ENCODE measurements around the gene ANXA11.
"Not testable (repeated sequence)": the region's sequence is repeated elsewhere in the genome, so short reads cannot be mapped to it uniquely, and the experiment has no call there.

Gene ANXA11

GRCh38 chr10:80149123-80149522, 56.2 kb downstream of the ANXA11 start:
- peaks cover 11% of the 10 kb centered on the region for H3K27me3 ChIP-seq (ENCODE audit: control insufficient read depth, low read length)
- no peaks in the 10 kb centered on the region for H3K79me2 ChIP-seq (ENCODE audit: control insufficient read depth, low read length)
- no peak overlapping the region for H3K4me2 ChIP-seq (ENCODE audit: low read length)
- no peaks in the 10 kb centered on the region for H3K9me3 ChIP-seq (ENCODE audit: control insufficient read depth, insufficient read depth, low read length)
- no peaks in the 10 kb centered on the region for H4K20me1 ChIP-seq (ENCODE audit: control insufficient read depth, insufficient read depth, low read depth, low read length)
- H3K27ac ChIP-seq (ENCODE audit: low read depth, low read length), result no peak overlapping the region
- H3K36me3 ChIP-seq (ENCODE audit: control insufficient read depth, low read length), result no peaks in the 10 kb centered on the region
- H3F3A ChIP-seq (ENCODE audit: control insufficient read depth, insufficient read depth), result peaks cover 8% of the 10 kb centered on the region
- H3K4me3 ChIP-seq (ENCODE audit: low read length), result no peak overlapping the region
- TF ChIP-seq, protein P1, sequence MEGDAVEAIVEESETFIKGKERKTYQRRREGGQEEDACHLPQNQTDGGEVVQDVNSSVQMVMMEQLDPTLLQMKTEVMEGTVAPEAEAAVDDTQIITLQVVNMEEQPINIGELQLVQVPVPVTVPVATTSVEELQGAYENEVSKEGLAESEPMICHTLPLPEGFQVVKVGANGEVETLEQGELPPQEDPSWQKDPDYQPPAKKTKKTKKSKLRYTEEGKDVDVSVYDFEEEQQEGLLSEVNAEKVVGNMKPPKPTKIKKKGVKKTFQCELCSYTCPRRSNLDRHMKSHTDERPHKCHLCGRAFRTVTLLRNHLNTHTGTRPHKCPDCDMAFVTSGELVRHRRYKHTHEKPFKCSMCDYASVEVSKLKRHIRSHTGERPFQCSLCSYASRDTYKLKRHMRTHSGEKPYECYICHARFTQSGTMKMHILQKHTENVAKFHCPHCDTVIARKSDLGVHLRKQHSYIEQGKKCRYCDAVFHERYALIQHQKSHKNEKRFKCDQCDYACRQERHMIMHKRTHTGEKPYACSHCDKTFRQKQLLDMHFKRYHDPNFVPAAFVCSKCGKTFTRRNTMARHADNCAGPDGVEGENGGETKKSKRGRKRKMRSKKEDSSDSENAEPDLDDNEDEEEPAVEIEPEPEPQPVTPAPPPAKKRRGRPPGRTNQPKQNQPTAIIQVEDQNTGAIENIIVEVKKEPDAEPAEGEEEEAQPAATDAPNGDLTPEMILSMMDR (IDR thresholded peaks at IDR 0.05; ENCODE audit: low read depth, low read length, poor library complexity, severe bottlenecking), result no peak
- no peak for TF ChIP-seq EZH2phosphoT487 (IDR thresholded peaks at IDR 0.05; ENCODE audit: borderline replicate concordance, low read length)
- H3K4me1 ChIP-seq (ENCODE audit: control insufficient read depth, low read length), result peaks cover 10% of the 10 kb centered on the region
- H3K9me2 ChIP-seq (replicated peaks; ENCODE audit: control insufficient read depth, low read length), result no peaks in the 10 kb centered on the region

- H3K9me3 ChIP-seq (ENCODE audit: control insufficient read depth, insufficient read depth, low read length), result no peaks in the 10 kb centered on the region
- TF ChIP-seq, protein P1 (IDR thresholded peaks at IDR 0.05; ENCODE audit: low read depth, low read length, poor library complexity, severe bottlenecking), result no peak
- no peak for TF ChIP-seq EZH2phosphoT487 (IDR thresholded peaks at IDR 0.05; ENCODE audit: borderline replicate concordance, low read length)
- no peaks in the 10 kb centered on the region for H3K9me2 ChIP-seq (replicated peaks; ENCODE audit: control insufficient read depth, low read length)
- no peak overlapping the region for H3K27ac ChIP-seq (ENCODE audit: low read depth, low read length)
- peaks cover 14% of the 10 kb centered on the region for H3K4me1 ChIP-seq (ENCODE audit: control insufficient read depth, low read length)
- H3K27me3 ChIP-seq (ENCODE audit: control insufficient read depth, low read length), result peaks cover 15% of the 10 kb centered on the region
- no peak overlapping the region for H3K4me3 ChIP-seq (ENCODE audit: low read length)
- no peak overlapping the region for H3K4me2 ChIP-seq (ENCODE audit: low read length)
- H3F3A ChIP-seq (ENCODE audit: control insufficient read depth, insufficient read depth), result peaks cover 8% of the 10 kb centered on the region
- no peaks in the 10 kb centered on the region for H3K36me3 ChIP-seq (ENCODE audit: control insufficient read depth, low read length)
- no peaks in the 10 kb centered on the region for H3K79me2 ChIP-seq (ENCODE audit: control insufficient read depth, low read length)
- H4K20me1 ChIP-seq (ENCODE audit: control insufficient read depth, insufficient read depth, low read depth, low read length), result no peaks in the 10 kb centered on the region
Measured at GRCh38 chr10:80148166-80148805, 57.1 kb downstream of the ANXA11 start.

- peaks cover 15% of the 10 kb centered on the region for H3K27me3 ChIP-seq (ENCODE audit: control insufficient read depth, low read length)
Measured at GRCh38 chr10:80146918-80147317, 58.4 kb downstream of the ANXA11 start.

DNA sequence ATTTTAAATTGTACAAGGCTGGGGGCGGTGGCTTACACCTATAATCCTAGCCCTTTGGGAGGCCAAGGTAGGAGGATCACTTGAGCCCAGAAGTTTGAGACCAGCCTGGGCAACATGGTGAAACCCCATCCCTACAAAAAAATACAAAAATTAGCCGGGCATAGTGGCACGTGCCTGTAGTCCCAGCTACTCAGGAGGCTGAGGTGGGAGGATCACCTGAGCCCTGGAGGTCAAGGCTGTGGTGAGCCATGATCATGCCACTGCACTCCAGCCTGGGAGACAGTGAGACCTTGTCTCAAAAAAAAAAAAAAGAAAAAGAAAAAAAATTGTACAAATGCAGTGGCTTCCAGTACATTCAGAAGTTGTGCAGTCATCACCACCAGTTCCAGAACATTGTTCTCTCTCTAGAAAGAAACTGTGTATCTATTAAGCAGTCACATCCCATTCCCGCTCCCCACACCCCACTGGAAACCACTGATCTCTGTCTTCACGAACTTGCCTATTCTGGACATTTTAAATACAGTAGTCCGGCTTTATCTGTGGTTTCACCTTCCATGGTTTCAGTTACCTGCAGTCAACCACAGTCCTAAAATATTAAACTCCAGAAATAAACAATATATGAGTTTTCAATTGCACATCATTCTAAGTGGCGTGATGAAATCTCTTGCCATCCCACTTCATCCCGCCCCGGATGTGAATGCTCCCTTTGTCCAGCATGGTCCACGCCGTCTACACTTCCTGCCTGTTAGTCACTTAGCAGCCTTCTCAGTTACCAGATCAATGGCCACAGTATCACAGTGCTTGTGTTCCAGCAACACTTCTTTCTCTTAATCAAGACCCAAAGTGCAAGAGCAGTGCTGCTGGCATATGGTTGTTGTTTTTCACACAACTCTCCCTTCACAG, 59.7 kb downstream of the ANXA11 start:
- peaks cover 17% of the 10 kb centered on the region for H3K27me3 ChIP-seq (ENCODE audit: control insufficient read depth, low read length)
- peaks cover 14% of the 10 kb centered on the region for H3K4me1 ChIP-seq (ENCODE audit: control insufficient read depth, low read length)
- H3K4me2 ChIP-seq (ENCODE audit: low read length); H3K79me2 ChIP-seq (ENCODE audit: control insufficient read depth, low read length); H3K27ac ChIP-seq (ENCODE audit: low read depth, low read length); H3K9me2 ChIP-seq (replicated peaks; ENCODE audit: control insufficient read depth, low read length); H3K36me3 ChIP-seq (ENCODE audit: control insufficient read depth, low read length); H4K20me1 ChIP-seq (ENCODE audit: control insufficient read depth, insufficient read depth, low read depth, low read length); H3K9me3 ChIP-seq (ENCODE audit: control insufficient read depth, insufficient read depth, low read length); H3F3A ChIP-seq (ENCODE audit: control insufficient read depth, insufficient read depth); H3K4me3 ChIP-seq (ENCODE audit: low read length): not testable (repeated sequence)

More at GRCh38 chr10:80146918-80147317, 58.4 kb downstream of the ANXA11 start:
- H3K4me1 ChIP-seq (ENCODE audit: control insufficient read depth, low read length), result peaks cover 14% of the 10 kb centered on the region
- no peaks in the 10 kb centered on the region for H3K9me2 ChIP-seq (replicated peaks; ENCODE audit: control insufficient read depth, low read length)
- no peak overlapping the region for H3K4me2 ChIP-seq (ENCODE audit: low read length)
- no peak overlapping the region for H3K27ac ChIP-seq (ENCODE audit: low read depth, low read length)
- no peak for TF ChIP-seq EZH2phosphoT487 (IDR thresholded peaks at IDR 0.05; ENCODE audit: borderline replicate concordance, low read length)
- TF ChIP-seq, protein P1 (IDR thresholded peaks at IDR 0.05; ENCODE audit: low read depth, low read length, poor library complexity, severe bottlenecking), result no peak
- no peaks in the 10 kb centered on the region for H3K9me3 ChIP-seq (ENCODE audit: control insufficient read depth, insufficient read depth, low read length)
- H3K4me3 ChIP-seq (ENCODE audit: low read length), result no peak overlapping the region
- H3K79me2 ChIP-seq (ENCODE audit: control insufficient read depth, low read length), result no peaks in the 10 kb centered on the region
- H3K36me3 ChIP-seq (ENCODE audit: control insufficient read depth, low read length), result no peaks in the 10 kb centered on the region
- peaks cover 8% of the 10 kb centered on the region for H3F3A ChIP-seq (ENCODE audit: control insufficient read depth, insufficient read depth)
- H4K20me1 ChIP-seq (ENCODE audit: control insufficient read depth, insufficient read depth, low read depth, low read length), result no peaks in the 10 kb centered on the region

All from DOHH2 (cell line).